Measurements from ENCODE around the gene CDKN2B-AS1.

The CDKN2B-AS1 gene

DNA sequence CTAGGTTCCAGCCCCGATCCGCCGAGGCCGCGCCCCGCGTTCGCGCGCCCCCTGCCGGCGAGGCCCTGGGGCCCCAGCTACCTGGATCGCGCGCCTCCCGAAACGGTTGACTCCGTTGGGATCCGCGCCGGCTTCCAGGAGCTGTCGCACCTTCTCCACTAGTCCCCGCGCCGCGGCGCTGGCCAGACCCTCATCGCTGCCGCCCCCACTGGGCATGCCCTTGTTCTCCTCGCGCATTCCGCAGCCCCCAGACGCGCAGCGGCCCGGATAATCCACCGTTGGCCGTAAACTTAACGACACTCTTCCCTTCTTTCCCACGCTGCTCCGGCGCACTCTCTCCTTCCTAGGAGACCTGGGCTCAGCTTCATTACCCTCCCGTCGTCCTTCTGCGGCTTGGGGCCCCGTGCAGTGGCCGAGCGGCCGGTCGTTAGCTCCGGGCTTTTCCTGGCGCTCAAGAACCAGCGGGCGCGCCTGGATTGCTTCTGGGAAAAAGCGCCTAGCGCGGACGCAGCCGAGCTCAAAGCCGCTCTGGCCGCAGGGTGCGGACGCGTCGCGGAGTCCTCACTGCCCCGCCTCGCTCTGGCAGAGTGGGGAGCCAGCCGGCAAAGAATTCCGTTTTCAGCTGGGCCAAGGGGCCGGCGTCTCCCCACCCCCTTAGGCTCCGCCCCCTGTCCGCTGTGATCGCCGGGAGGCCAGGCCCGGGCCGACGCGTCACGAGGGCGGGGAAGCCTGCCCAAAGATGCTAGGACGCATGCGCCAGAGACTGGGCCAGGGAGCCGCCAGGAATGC lies 14.3 kb downstream of the CDKN2B-AS1 start, which contains the start of gene CDKN2B:
Gene CDKN2B, minus strand, starts transcription at position 589 of the 789 bp plus-strand sequence. Its CDS starts 352 bp downstream, at position 237.
- DNase-seq = peak; percentile 81

DNA sequence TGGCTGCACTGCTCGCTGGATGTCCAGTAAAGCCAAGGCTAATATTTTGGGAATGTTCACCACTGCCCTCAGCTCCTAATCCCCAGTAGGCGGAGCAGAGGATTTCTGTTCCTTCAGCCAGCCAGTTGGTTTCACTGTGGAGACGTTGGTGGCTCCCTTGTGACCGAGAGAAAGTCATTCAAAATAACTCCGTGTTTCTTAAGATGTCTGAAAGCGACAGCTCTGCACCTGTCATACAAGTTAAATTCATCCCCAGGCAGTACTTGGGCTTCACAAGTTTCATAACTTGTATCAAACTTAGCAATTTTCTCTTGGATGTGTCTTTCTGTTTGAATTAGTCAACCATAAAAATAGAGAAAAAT lies 14.9 kb downstream of the CDKN2B-AS1 start:
- DNase-seq = no peak

DNA sequence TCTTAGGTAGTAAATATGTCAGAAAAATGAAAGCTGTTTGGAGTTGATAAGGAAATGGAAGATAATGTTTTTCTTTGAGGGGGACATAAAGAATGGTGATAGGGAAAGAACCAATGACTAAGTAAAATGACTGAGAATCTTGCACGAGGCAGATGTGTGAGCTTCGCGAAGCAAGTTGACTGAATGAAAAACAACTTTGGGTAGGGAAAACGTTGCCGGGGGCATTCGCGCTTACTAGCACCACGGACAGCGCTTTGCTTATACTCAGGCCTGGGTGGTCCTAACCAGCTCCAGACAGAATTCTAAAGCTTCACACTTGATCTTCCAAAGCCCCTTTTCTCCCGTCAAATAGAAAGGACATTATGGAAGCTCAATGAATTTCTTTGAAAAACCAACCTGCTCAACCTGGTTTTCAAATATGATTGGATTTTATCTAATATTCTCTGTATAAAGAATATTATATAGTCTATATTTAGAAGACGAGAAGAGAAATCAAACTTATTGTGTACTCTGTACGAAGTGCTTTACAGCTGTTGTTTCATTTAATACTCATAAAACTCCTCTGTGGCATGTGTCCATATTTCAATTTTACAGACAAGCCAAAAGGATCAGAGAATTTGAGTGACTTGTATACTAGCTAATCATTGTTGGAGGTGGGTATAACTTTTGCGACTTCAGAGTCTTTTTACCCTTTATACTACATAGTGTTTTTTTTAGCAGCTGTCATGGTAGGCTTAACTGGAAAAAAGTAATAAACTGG lies 16.5 kb downstream of the CDKN2B-AS1 start:
- DNase-seq = no peak

DNA sequence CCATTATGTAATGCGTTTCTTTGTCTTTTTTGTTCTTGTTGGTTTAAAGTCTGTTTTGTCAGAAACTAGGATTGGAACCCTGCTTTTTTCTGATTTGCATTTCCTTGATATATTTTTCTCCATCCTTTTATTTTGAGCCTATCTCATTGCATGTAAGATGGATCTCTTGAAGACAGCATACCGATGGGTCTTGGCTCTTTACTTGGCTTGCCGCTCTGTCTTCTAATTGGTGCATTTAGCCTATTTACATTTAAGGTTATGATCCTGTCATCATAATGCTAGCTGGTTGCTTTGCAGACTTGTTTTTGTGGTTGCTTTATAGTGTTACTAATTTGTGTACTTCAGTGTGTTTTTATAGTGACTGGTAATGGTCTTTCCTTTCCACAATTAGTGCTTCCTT lies 27.8 kb downstream of the CDKN2B-AS1 start:
- no peak for DNase-seq

DNA sequence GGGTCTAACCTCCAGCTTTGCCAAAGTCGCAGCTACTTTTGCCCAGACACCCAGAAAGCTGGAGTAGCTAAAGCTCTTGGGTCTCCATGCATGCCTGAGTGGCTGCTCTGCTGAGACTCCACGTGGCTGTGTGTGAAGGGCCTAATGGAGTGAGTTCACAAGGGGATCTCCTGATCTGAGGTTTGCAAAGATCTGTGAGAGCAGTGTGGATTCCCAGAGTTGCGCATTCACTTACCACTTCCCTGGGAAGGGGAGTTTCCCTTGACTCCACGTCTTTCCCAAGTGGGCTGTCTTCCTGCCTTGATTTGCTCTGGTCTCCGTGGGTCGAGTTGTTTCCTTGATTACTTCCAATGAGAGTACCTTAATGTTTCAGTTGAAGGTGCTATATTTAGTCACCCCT lies 32.1 kb downstream of the CDKN2B-AS1 start:
- no peak for DNase-seq

DNA sequence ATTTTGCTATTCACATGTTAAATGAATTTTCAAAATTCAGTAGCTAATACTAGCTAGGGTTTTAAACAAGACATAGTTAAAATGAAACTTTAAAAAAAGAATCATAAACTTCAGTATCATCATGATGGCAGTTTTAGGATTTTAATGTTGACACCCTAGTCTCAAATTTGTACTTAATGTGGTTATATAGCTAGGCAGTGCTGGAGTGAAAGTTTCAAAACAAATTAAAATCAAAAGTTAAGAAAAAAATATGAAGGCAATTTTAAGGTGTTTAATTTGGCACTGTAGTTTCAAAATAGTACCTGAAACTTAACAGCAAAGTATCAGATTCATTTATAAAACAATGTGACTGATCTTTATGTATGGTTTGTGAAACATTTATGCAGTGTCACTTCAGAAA lies 33.8 kb downstream of the CDKN2B-AS1 start:
- DNase-seq = no peak

DNA sequence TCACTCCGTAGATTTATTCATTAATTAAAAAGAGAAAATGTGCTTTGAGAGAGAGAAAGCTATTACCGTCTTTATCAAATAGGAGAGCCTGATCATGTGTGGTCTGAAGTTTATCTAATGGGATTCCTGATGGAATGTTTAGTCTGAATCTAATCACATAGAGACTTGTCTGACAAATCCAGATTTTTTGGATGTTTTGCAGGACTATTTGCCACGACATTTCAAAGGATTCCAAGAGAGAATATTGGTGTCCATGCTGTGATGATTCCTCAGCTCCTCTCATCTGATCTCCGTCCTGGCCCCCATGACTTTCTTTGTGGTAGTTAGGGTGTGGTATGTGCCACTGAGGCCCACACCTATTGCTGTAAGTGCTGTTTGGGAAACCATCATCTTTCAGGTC lies 34.6 kb downstream of the CDKN2B-AS1 start:
- no peak for DNase-seq

DNA sequence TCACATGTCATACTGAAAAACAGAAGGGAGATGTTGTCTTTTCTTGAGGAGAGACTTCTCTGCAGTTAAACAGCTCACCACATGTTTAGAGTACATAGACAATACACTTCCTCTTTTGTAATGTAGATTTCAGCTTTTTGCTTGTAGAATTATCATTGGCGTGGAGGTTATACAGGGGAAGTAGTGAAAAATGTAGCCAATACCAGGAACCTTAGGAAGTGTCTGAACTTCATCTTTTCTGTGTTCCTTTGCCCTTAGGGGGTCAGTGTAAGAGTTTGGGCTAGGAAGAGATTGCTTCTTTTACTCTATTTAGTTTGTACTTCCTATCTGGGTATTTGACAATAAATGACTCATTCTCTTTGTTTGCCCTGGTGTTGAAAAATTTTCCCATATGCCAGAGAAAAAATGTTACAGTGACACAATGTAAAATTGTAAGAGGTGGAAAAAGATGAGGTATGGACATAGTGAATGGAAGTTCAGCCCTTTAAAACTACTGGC lies 35.6 kb downstream of the CDKN2B-AS1 start:
- DNase-seq = no peak

DNA sequence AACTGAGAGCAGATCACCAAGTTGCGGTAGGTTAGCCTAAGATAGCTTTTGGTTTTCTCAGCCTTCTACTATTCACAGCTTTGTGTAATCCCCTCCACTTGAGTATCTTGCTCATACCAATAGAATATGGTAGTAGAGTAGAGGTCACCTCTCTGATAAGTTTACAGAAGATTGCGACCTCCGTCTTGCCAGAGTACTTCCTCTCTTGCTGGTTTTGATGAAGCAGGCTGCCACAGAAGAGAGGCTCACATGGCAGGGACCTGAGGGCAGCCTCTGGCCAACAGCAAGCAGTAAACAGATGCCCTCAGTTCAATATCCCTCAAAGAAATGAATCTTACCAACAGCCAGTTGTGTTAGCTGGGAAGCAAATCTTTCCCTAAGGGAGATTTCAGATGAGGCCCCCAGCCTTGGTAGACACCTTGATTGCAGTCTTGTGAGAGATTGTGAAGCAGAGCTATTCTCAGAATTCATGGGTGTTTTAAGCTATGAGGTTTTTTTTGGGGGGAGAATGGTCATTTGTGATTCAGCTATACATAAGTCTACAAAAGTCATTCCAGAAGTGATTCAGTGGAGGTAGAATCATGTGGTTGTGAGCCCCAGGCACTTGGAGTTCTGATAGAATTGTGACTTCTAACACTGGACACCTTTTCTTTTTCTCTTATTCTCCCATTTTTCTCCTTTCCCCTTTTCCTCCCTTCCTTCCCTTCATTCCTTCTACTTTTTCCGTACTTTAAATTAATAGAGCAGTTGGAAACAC lies 37.2 kb downstream of the CDKN2B-AS1 start:
- DNase-seq = no peak

DNA sequence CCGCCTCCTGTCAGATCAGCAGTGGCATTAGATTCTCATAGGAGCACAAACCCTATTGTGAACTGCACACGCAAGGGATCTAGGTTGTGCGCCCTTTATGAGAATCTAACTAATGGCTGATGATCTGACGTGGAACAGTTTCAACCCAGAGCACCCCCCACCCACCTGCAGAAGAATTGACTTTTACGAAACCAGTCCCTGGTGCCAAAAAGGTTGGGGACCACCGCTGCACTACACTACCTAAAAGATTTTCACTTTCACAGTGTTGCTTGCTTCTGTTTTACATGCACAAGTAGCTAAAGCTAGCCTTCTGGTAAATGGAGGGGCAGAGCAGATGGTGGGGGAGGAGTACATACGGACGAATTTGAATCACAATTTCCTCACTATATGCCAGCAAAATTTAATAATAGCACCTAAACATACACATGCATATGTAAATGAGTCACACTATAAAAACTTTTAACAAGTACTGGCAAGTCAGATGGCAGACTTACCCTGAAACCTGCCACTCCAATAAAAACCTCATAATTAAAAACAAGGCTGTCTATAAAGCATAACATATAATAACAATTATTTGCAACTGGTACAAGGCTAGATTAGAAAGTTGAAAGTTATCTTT lies 38.5 kb downstream of the CDKN2B-AS1 start:
- DNase-seq = no peak

DNA sequence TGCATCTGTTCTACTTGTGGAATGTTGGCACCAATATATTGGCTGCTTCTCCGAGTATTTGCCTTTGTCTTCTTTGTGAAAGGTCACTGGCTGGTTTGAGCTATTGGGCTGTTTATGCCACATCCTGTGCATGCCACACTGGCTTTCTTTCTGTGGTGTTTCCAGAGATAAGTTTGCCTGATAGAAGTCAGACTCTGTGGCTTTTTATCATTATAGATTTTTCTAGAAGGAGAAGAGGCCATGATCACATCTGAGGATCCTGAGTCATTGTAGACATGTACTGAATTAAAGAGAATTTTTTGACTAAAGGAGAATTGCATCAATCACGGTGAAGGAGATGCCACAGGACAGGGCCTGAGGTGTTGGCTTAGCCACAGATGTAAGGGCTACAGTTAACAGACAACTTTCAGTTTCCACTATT lies 41.0 kb downstream of the CDKN2B-AS1 start:
- DNase-seq = no peak

DNA sequence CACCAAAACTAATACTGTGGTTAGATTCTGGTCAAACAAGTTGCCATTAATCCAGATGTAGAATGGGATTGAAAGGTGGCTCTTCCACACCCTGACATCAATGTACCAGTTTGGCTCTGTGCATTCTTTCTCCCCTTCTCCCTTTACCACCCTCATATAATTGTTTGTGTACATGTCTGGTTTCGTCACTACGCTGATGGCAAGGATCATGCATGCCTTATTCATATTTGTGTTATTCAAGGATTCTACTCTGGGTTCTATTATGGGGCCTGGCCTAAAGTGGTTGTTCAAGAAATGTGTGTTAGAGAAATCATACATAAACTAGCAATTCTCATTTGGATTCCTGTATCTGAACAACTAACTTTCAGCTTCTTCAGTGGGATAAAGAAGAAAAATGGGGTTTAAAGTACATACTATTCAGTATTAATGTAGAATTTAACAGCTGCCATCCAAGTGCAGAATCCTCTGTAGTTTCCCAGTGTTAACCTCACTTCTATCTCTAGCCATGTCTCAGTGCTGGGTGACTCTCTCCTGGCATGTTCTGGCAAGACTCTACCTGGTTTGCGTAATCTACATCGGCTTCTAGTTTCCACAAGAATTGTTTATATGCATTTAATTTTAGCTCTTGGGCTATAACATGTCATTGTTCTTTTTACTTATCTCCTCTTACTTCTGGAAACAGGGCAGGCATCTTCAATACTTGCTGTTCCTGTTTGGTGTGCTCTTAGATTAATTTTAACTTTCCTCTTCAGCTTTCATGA lies 42.5 kb downstream of the CDKN2B-AS1 start:
- DNase-seq = no peak

DNA sequence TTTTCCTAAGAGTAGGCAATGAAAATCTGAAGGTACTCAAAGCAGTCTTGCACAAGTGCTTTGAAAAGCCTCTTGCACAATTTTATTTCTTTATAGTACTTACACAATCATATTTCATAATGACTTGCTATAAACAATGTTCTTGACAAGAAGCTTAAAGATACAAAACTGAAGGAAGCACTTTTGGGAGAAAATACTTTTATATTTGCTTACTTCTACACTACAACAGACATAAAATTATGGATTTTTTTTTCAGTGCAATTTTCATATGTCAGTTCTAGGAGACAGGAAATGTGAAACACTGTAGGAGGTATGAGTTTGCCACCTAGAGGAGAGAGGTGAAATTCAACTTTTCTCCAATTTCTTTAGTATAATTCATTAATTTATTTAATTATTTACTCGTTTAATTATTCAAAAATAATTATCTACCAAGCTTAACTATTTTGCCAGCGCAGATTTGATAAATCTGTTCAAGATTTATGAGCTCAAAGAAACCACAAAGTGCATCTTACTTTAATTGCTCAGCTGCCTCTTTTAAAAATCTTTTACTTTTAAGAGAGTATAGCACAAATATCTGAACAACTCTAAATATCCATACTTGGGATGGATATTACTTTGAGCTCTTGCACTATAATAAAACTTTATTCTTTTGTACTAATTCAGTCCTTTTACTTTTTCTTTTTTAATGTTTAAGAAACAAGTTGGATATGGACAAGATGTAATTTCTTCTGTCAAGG lies 43.5 kb downstream of the CDKN2B-AS1 start:
- no peak for DNase-seq

DNA sequence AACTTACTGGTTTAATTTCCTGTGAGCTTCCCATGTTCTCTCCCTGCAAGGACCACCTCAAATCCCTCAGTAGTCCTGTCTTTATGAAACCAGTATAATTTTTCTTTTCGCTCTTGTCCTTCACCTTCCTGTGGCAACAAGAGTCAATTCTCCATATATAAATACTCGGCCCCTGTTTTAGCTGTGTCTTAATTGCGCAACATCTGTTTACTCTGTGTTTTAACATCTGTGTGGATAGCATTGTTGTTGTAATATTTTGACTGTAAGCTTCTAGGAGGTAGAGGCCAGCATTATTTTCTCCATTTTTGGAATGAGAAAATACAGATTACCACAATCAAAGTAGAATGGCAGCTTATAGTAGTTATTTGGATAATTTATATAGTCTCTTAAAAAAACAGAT lies 44.7 kb downstream of the CDKN2B-AS1 start:
- no peak for DNase-seq

DNA sequence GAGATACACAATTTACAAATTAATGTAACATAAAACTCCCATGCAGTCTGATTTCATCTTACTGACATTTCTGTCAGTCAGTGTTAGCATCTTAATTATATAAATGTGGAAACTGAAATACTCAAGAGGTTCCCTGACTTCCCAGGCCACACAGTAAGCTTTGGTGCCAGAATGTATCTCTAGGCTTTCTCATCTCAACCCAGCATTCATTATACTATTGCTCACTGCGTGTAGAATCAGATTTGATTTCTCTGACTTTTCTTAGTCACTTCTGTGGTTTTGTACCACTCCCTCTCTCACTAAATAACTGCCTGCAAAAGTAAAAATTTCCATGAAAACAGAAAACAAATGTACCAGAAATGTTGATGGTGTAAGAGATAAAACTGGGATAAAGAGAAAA lies 46.2 kb downstream of the CDKN2B-AS1 start:
- no peak for DNase-seq

DNA sequence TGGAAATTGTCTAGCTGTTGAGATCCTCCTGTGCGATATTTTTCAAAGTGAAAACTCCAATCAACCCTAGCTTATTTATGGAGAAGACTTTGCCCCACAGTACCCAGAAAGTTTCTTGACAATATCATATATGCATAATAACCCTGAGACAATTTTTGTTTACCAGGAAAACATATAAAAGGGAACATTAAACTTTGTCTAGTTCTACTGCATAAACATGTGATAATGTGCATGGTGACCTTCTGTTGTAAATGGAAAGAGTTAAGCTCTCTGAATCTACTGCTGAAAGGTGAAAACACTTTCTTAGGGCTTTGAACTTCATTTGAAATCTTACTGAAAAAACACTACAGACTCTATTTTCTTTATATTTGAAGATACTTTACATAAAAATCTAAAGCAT lies 46.8 kb downstream of the CDKN2B-AS1 start:
- no peak for DNase-seq

DNA sequence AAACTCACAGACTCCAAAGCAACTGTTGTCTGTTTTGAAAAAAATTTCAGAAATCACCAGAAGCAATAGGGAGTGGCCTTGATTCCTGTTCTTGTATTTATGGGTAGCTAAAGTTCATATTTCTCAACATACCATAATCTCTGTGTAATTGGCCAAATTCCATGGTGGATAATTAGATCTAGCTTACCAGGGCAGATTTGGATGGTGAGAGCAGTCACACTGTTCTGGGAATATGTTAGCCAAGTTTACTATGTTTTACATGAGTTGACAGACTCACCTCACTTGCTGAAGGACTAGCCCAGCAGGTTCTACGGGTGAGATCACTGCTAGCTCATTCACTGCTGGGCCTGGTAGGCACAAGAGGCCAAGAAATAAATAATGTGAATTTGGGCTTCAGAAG lies 47.2 kb downstream of the CDKN2B-AS1 start:
- no peak for DNase-seq

DNA sequence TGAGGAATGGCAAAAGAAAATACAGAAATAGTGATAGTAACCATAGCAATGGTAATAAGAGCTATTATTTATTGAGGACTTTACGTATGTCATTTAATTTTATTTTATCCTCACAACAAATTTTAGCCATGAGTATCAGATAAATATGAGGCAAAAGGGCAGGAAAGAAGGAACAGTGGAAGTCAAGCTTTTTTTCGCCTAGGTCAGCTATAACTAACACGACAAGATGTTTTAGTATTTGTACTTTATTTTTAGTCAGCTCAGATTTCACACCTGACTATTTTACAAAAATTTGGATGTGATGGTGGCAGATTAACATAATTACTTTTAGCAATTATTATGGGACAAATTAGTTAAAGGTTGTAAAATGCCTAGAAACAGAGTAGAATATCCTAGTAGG lies 49.3 kb downstream of the CDKN2B-AS1 start:
- DNase-seq = no peak

DNA sequence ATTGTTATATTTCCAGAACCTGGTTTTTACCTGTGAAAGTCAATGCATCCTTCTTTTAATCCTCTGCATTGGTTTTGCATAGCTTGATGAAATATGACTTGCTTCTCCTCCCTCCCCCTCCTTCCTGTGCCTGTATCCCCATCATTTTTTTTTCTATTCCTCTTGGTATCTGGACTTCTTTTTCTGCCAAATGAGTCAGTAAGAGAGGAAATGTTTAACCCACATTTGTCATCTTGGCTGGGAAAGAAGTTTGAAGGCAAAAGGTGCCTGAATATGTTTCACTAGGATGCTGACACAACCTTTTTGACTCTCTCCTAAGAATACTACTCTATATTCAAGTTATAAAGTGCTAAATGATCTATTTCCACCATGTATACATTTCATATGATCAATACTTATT lies 50.0 kb downstream of the CDKN2B-AS1 start:
- DNase-seq = no peak

DNA sequence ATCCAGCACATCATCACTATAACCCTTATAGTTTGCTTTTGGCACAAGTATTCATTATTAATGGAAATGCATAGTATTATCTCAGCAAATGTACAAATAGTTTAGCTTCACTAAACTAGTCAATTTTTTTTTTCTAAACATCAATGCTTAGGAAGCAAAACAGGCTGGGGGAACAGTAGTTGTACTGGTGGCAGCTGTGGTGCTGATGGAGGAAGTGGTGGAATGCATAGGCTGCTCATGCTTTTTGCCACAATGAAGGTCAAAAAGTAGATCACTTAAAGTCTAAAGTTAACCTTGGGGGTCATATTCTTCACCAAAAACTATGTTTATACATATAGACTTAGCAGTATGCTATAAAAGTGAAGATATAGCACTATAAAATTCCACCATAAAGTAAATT lies 50.8 kb downstream of the CDKN2B-AS1 start:
- DNase-seq = no peak

DNA sequence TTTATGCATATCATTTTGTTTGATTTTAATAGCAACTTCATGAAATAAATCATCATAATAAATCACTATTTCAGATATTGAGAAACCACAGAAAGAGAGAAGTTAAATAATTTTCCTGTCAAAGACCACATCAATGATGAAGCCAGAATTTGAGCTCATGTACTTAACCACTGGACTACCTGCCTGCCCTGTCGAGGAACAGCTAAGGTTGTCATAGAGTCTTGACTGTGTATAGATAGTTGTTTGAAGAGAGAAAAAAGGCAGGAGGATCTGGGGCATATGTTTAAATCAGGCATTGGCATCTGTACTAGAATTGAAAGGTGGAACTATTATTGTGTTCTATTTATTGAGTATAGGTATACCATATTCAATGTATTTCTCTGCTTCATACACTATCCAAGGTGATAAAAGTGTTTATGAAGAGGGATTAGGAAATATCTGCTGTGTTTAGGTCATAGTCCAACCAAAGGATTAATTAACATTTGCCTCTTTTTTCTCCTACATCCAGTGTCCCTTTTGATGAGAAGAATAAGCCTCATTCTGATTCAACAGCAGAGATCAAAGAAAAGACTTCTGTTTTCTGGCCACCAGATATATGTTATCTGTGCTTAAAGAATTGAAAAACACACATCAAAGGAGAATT lies 51.8 kb downstream of the CDKN2B-AS1 start:
- DNase-seq = no peak
